ENCODE data around the gene LARP1.
"Not testable (repeated sequence)": the region's sequence is repeated elsewhere in the genome, so short reads cannot be mapped to it uniquely, and the experiment has no call there.

Gene LARP1

DNA sequence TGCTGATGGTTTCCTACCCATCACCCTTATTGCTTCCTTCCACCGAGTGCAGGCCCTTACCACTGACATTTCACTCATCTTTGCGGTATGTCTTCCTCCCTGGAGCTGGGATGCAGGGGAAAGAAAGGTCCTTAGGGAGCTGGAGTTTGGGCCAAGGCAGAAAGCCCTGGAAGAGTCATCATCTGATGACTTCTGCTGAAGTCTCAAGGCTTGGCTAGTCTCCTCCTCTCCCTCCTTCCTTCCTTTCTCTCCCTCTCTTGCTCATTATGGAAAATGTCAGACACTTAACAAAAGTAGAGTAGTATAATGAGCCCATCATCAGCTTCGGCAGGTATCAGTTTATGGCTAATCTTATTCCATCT lies 40.0 kb downstream of the LARP1 start:
- DNase-seq, result no peak

DNA sequence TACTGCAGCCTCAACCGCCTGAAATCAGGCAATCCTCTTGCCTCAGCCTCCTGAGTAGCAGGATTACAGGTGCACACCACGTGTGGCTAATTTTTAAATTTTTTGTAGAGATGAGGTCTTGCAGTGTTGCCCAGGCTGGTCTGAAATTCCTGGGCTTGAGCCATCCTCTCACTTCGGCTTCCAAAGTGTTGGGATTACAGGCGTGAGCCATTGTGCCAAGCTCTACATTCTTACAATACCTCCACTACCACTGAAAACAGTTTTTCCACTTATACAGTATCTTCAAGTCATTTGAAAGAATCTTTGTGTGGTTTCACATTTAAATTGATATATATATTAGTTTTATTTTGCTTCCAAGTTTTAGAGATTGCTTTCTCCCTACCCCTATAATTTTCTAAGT lies 42.6 kb downstream of the LARP1 start:
- no peak for DNase-seq

DNA sequence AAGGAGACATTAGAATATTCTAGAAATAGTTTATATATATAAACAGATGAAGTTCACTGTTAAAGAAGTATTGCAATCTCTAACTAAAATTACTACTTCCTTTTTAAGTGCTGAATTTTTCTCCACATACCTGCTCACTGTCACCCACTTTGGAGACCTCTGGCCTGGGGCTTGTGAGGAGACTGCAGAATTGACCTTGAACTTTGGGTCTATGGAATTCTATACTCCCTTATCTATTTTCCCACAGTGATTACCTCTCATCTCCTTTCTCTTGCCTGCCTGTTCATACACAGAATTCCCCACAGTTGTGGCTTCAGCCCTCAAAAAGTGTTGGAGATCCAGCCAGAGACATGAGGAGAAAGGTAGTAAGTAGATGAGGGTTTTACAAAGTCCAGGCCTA lies 45.4 kb downstream of the LARP1 start:
- no peak for DNase-seq

DNA sequence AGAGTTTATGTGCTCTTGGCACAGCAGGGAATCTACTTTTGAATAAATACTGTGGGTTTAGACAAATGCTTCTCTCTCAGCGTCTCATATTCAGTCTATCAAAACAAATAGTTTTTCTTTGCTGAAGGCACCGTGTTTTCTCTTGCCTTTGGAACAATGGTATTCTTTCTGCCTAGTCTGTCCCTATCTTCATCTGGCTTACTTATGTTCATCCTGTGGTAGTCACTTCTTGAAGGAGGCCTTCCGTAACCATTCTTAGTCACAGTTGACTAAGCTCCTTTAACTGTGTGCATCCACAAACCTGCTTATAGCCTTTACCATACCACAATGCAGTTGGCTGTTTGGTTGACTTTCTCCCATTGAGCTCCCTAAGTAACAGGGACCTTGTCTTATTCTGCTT lies 45.9 kb downstream of the LARP1 start:
- no peak for DNase-seq

DNA sequence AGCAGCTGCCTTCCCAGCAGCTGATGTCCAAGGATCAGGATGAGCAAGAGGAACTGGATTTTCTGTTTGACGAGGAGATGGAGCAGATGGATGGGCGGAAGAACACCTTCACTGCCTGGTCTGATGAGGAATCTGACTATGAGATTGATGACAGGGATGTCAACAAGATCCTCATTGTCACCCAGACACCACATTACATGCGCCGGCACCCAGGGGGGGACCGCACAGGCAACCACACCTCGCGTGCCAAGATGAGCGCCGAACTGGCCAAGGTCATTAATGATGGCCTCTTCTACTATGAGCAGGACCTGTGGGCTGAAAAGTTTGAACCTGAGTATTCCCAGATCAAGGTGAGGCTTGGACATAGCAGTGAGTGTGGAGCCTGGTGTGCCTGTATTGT lies 46.9 kb downstream of the LARP1 start:
- no peak for DNase-seq

DNA sequence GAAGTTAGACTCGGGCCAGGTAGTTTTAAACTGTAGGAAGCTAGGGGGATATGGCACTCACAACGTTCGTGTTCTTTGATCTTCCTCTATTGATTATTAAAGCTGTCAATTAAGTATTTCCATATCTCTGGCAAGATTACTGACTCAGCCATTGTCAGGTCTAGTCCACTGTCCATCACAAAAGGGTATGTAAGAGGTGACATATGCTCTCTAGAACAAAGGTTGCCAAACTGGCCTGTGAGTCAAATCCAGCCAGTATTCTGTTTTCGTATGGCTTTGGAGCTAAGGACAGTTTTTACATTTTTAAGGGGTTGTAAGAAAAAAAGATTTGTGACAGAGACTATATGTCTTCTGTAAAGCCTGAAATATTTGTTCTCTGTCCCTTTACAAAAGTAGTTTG lies 51.0 kb downstream of the LARP1 start:
- DNase-seq, result no peak

DNA sequence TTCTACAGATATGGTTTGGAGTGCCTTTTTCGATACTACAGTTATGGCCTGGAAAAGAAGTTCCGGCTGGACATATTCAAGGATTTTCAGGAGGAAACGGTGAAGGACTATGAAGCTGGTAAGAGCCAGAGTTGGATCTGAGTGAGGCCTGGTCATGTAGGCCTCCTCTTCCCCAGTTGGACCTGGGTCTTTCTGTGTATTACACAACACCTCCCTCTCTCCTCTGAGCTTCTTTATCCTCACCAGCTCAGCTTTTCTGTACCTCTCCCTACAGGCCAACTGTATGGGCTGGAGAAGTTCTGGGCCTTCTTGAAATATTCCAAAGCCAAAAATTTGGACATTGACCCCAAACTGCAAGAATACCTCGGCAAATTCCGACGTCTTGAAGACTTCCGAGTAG lies 56.1 kb downstream of the LARP1 start:
- DNase-seq, result no peak

DNA sequence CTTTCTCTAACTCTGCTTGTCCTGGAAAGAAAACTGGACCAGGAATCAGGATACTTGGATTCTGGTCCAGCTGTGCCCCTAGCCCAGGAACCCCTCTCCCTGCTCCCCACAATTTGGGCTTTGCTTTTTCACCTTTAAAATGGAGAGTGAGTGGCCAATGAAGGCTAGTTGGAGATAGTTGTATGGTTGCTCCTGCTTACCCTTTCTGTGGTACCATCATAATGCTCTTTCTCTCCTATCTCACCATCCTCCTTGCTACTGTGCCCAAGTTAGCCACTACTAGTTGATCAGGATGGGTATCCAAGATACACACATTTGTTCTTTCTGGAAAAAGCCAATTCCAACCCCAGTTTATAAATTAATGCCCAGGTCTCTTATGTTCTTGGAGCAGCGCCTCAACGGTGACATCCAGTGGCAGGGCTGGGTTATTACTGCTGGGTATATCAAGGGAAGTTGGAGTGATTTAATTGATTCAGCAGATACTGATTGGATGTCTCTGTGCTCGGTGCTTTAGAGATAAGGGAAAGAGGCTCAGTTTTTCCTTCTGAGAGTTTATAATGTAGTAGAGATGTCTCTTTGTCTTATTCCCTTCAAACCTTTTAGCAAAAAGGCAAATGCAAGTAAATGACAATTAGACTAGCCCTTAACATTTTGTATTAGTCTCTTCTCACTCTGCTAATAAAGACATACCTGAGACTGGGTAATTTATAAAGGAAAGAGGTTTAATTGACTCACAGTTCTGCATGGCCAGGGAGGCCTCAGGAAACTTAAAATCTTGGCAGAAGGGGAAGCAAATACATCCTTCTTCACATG lies 56.7 kb downstream of the LARP1 start:
- DNase-seq, result peak; percentile 76

DNA sequence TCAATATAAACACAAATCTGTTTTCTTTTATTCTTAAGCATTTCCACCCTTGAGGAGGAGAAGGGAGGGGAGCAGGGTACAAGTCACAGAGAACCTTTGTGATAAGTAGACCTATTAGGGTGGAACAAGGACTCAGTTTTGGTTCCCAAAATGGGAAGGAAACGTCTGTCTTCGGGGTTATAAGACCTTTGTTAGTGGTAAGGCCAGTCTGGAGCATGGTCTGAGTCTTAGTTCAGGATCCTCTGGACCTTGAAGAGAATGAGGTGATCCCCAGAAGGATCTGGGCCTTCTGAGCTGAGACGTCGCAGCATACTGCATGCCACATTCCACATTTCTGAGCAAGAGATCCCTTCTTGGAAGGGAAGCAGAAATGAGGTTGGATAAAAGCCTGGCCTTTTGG lies 58.0 kb downstream of the LARP1 start:
- DNase-seq, result no peak

DNA sequence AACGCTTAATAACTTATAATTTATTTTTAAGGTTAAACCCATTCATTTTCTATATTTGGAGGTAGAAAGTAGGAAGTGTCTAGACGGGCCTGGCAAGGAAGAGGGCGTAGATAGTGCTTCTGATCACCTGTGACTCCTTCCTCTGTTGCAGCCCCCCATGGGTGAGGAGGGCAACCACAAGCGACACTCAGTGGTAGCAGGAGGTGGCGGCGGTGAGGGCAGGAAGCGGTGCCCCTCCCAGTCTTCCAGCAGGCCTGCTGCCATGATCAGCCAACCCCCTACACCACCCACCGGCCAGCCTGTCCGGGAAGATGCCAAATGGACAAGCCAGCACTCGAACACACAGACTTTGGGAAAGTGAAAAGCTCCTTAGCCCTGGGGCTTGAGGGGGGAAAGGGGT lies 58.6 kb downstream of the LARP1 start:
- no peak for DNase-seq

DNA sequence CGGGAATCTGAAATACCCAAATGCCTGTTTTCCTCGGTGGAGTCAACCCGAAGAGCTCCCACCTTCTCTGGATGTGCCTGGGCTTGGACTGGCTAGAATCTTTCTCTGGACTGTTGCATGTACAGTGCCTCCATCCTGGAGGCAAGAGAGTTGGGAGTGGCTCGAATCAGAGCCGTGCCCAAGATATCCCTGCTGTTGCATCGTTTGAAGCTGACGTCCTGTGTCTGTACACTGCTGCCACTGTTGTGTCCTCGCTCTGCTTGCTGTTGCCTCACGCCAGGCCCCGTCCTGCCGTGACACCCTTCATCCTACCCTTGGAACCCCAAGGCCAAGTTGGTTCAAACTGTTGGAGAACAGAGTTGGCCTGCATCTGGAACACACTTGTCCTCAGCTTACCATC lies 59.8 kb downstream of the LARP1 start:
- DNase-seq, result no peak

DNA sequence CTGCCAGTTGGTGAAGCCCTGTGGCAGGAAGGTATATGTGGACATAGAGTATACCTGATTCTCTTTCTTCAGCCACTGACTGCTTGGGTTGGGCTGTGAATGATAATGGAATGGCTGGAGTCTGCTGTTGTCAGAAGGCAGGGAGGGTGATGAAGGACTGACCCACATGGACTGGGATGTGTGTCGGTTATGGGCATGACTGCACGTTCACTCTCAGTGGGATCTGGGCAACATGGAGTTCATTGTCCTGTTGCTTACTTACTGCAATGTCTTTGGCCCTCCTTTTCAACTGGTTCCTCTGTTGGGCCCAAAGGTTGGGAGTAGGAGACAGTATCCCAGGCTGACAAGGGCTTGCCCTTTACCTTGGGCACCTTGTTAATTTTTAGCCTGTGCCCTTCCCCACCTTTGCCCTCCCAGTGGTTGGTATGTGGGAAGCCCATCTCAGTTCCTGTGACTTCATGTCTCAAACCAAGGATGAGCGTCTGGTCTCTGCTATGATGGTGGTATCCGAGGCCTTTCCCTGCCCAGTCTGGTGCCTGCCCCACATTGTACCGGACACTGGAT lies 60.6 kb downstream of the LARP1 start:
- no peak for DNase-seq

DNA sequence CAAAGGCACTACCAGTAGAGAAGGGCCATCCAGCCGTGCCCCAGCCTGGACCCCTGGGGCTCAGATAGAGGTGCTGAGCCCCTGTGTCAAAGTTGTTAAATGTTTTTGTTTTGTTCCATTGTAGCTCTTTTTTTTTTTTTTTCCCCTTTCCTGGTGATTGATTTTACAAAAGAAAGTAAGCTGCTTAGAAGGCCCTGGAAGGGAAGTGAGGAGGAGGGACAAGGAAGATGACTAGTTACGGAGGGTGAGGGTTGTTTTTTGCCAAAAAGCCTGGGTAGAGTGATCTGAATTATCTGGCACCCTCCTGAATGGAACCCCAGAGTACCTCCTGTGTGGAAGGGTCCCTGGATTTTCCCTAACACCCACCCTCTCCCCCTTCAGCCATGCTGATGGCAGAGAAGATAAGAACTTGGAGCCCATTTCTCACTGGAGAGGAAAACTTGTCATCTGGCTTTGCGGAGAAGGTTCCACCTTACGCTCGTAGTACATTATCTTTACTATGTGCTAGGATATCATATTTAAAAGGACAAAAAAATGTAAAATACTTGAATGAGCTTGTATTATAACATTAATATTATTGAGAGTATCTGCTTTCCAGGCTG lies 61.8 kb downstream of the LARP1 start:
- DNase-seq, result no peak

DNA sequence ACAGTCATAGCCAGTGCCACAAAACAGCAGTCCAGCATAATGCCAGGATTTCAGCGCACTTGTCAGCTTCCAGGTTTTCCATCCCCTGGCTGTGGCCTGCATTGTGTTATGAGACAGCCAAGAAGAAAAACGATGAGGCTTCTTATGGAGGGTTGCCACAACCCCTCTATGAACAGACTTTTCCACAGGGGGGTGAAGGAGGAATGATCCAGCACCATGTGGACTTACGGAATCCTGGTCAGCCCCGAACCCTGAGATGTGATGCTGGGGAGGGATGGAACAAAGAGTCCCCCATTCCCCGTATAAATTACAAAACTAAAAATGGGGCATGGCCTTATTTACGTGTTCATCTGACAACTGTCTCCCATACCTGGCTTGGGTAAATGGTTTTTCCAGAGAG lies 62.6 kb downstream of the LARP1 start:
- DNase-seq, result no peak

DNA sequence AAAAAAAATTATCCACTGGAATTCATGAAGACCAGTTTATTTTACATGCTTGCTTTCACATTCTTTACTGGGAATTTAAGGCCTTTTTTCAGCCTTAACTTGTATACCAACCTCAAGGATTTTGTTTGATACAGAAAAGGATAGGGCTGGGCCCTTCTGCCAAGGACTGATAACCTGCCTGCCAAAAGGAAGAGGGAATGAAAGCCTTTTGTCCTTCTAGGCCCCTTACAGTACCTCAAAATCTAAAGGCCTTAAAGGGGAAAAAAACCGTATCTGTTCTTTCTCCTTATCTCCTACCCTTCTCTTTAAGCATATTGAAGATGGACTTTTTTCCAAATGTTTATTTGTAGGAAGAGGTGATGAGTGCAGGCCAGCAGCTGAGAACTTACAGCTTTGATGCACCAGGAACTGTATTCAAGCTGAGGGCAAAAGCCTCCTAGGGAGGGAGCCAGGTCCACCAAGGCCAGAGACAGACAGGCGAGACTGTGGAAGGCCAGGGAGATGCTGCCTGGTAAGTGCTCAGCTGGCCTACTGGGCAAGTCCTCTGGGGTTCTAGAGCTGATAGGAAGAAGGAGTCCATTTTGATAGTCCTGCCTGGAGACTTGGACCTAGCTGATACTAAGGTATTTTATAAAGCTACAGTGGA lies 63.4 kb downstream of the LARP1 start:
- DNase-seq, result peak; percentile 78

DNA sequence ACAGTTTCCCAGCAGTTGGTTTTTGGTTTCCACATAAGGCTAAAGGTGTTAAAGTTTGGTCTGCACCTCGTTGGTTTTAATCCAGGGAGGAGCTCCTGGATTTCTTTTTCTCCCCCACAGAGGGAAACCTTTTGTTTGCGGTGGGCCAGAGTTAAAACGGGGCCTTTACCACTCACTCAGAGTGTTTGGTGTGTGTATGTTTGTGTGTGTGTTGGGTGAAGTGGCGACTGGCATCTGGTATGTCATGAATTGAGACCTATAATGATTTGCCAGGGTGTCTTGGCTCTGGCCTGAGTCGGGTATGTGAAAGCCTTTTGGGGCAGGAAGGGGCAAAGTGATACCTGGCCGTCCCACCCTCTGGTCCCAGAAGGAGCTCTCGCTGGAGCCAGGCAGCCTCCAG lies 64.4 kb downstream of the LARP1 start:
- no peak for DNase-seq

DNA sequence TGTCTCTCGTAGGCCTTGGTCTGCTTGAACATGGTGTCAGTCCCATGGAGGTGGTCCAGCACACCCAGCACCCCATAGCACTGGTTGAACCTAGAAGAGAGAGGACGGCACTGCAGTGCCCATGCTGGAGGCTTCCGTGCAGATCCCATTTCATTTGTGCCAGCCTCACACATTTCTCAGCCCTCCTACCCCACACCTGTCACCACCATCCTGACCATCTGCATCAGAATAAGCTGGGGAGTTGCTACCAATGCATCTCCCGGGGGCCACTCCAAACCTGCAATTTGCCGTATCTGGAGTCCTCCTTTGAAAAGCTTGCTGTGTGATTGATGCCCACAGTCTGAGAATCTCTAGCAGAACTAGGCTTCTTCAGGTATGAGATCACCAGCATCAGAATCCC lies 65.2 kb downstream of the LARP1 start:
- no peak for DNase-seq

DNA sequence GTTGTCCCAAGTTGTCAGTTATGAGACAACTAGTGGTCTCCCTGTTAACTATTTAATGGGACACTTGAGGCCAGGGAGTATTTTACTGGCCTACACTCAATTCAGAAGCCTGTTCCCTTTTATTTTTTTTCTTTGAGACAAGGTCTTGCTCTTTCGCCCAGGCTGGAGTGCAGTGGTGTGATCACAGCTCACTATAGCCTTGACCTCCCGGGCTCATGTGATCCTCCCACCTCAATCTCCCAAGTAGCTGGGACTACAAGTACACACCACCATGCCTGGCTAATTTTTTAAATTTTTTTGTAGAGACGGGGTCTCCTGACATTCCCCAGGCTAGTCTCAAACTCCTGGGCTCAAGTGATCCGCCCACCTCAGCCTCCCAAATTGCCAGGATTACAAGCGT lies 67.7 kb downstream of the LARP1 start:
- DNase-seq, result not testable (repeated sequence)

DNA sequence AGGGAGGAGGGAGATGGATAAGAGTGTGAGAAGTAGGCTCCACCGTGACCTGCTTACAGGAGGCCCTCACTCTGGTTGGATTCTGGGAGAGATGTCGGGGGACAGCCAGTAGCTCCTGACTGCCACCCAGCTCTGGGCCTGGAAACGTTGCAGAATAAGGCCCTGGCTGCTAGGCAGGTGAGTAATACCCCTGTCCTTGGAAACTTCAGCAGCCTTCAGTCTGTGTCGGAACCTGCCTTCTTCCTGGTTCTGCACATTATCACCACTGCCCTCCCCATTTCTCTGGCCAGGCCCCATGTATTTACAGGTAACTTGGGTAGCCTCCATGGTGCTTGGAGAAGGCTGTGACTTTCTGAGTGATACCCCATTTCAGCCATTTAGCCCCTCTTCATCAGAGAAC lies 68.4 kb downstream of the LARP1 start:
- no peak for DNase-seq

DNA sequence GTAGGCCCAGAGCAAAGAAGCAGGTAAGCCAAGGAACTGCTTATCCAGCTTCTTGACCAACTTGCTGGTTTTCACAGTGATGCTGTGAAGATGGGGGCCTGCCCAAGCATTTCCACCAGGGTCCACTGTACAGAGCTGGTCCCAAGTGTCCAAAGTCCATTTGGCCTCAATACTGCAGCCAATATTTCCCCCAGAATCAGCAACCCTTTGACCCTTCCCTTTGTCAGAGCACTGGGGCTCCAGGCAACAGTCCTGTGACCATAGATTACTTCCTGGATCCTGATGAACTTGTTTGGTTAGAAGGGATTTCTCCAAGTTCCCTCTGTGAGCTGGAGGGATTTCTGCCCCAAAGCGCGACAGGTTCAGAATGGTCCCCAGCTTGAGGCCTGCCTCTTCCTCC lies 68.9 kb downstream of the LARP1 start:
- DNase-seq, result no peak

DNA sequence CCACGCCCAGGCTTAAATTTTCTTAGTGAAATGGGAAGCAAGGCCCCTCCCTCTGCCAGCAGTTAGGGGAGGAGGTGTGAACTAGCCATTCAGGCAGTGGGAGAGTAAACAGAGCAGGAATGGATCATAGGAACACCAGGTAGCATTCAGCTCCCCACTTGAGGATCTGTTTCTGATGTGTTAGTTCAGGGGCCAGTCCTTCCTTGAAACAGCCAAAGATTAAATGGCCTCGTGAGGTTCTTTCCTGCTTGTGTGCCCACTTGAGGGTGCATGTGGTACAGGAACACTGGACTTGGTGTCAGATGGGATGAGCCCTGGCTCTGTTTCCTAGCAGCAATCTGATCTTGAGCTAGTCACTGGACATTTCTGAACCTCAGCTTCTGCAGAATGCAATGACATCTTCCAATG lies 74.0 kb downstream of the LARP1 start:
- peak; percentile 19 for DNase-seq

DNA sequence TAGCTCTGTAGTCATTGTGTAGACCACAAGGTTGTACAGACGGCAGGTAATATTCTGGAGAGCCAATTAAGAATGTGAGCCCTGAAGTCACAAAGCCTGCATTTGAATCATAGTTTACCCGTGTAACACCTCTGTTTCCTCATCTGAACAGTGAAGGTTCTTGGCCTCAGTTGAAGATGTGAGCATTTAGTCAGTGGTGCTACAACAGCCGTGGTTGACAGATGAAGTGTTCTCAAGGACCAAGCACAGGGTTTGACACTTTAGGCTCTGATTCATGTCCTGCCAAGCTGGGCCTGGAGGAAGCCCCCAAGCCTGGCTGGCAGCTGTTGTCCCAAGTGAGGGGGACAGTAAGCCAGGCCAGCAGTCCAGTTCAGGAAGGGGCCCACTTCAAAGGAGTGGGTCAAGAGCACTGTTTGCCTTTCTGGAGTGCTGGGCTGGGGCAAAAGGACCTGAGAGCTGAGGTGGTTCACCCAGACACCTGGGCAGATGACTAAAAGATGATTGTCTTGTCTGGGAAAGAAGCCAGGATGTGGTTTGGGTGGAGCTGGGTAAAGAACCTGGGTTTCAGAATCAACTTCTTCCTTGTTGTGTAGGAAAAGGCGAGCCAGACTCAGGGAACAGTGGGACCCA lies 74.5 kb downstream of the LARP1 start:
- no peak for DNase-seq

DNA sequence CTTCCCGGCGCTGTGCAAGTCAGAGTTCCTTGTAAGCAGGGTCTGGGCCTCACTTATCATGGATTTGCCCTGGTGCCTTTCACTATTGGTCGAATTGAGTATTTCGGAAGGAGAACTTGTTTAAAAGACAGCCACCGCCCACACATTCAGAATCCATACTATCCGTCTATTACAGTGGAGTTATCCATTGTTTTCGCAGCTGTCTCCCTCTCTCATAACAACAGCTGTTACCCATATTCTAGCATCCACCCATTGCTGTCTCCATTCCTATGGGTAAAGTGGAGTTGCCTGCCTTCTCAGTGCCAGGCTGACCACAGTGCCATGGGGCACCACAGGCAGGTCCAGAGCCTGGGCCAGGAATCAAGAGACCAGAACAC lies 75.0 kb downstream of the LARP1 start:
- DNase-seq, result no peak

DNA sequence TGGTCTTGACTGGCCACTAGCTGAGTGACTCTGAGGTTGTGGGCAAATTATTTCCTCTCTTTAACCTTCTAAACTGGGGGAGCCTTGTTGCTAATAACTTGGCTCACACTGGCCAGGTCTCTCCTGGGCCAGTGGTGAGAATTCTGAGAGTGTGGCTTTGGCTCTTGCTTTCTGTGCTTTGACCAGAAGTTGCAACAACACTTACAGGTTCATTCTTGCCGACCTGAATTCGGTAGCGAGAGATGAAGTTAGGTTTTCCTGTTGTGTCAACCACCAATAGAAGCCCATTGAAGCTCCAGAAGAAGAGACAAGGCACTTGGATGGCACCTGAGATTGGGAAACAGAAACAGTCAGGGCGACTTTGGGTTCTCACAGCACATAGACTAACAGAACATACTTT lies 75.4 kb downstream of the LARP1 start:
- no peak for DNase-seq
